ENCODE results near the gene SHFL.
A peak's percentile ranks its signal among the peaks of the same experiment; 100 is the strongest.

DNA sequence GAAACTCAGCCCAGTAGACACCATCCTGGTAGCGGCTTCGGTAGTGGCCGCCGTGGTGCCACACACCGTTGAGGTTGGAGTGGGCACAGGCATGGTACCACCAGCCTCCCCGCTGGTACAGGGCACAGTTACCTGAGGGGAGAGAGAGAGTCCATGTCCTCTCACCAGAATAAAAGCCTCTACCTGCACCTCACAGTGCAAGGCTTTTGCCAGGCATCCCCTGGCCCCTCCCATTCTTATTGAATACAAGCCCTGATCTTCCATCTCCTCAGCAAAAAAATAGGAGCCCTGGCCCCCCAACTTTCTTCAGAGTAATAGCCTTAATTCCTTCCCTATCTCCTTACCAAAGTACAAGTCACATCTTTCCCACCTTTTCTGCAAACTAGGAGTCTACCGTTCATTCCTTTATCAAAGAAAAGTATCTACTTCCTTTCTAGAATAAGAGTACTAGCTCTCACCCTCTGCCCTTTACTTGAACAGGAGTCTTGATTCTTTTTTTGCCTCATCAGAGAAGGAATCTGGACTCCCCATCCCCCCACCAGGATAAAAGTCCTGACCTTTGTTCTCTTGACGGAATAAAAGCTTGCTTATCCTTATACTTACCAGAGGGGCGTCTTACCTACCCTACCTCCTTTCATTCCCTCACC, 6.7 kb downstream of the SHFL start:
- TF ChIP-seq, protein P1, sequence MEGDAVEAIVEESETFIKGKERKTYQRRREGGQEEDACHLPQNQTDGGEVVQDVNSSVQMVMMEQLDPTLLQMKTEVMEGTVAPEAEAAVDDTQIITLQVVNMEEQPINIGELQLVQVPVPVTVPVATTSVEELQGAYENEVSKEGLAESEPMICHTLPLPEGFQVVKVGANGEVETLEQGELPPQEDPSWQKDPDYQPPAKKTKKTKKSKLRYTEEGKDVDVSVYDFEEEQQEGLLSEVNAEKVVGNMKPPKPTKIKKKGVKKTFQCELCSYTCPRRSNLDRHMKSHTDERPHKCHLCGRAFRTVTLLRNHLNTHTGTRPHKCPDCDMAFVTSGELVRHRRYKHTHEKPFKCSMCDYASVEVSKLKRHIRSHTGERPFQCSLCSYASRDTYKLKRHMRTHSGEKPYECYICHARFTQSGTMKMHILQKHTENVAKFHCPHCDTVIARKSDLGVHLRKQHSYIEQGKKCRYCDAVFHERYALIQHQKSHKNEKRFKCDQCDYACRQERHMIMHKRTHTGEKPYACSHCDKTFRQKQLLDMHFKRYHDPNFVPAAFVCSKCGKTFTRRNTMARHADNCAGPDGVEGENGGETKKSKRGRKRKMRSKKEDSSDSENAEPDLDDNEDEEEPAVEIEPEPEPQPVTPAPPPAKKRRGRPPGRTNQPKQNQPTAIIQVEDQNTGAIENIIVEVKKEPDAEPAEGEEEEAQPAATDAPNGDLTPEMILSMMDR (IDR thresholded peaks at IDR 0.05): no peak
- peak; percentile 18 for TF ChIP-seq POLR2A (IDR thresholded peaks at IDR 0.05)

Data from right lobe of liver (tissue), 4 donors.